GM12892 (cell line): ENCODE measurements around the gene ORAI3.
"Not testable (repeated sequence)": the region's sequence is repeated elsewhere in the genome, so short reads cannot be mapped to it uniquely, and the experiment has no call there.

ENCODE experiments used
- DNase-seq: peaks from one replicate; pipeline ENCODE4 v3.0.0; 2011; ENCODE audit not compliant: insufficient read length
- FAIRE-seq: peaks from 2 replicates; lab custom pipeline; 2011; peaks lifted over from hg19 to GRCh38; lab: Jason Lieb, UNC
- POLR2A ChIP-seq: IDR thresholded peaks from 2 replicates; pipeline ENCODE4 v1.6.1; 2011; ENCODE audit warnings: low read depth, low read length, control low read depth
- POLR2AphosphoS5 ChIP-seq: IDR thresholded peaks from 2 replicates; pipeline ENCODE4 v1.6.1; 2011; ENCODE audit warnings: low read depth, low read length, control low read depth
- TAF1 ChIP-seq: IDR thresholded peaks from 2 replicates; pipeline ENCODE4 v1.6.1; 2011; ENCODE audit warnings: low read depth, mild to moderate bottlenecking, control low read depth, low read length, borderline replicate concordance

The ORAI3 gene

GRCh38 chr16:30924913-30925631, 23.8 kb upstream of the ORAI3 start:
- FAIRE-seq (no peak), DNase-seq (peak; percentile 21)
- TF ChIP-seq POLR2AphosphoS5 (no peak), POLR2A (no peak), TAF1 (no peak)

GRCh38 chr16:30925632-30925987, 23.3 kb upstream of the ORAI3 start:
- no peak for FAIRE-seq

GRCh38 chr16:30925995-30926811, 22.7 kb upstream of the ORAI3 start:
- TF ChIP-seq TAF1 (no peak), POLR2A (no peak), POLR2AphosphoS5 (no peak)
- FAIRE-seq, result no peak
- DNase-seq, result no peak

More at GRCh38 chr16:30925632-30925987, 23.3 kb upstream of the ORAI3 start:
- no peak for DNase-seq
- TF ChIP-seq POLR2A (no peak), POLR2AphosphoS5 (no peak), TAF1 (no peak)

- FAIRE-seq, result no peak
- TF ChIP-seq POLR2AphosphoS5, result no peak
- TF ChIP-seq TAF1, result no peak
- TF ChIP-seq POLR2A, result no peak
- no peak for DNase-seq
These were observed 21.7 kb upstream of the ORAI3 start for GRCh38 chr16:30926937-30927788.

- FAIRE-seq (peak; percentile 92), DNase-seq (peak; percentile 54)
- no peak for TF ChIP-seq POLR2AphosphoS5
- no peak for TF ChIP-seq TAF1
- TF ChIP-seq POLR2A, result no peak
These were observed 21.0 kb upstream of the ORAI3 start for GRCh38 chr16:30927789-30928378.

GRCh38 chr16:30928390-30928789, 20.5 kb upstream of the ORAI3 start:
- no peak for TF ChIP-seq POLR2A
- no peak for TF ChIP-seq POLR2AphosphoS5
- TF ChIP-seq TAF1, result no peak
- DNase-seq (no peak), FAIRE-seq (no peak)

- DNase-seq (no peak), FAIRE-seq (no peak)
- TF ChIP-seq POLR2AphosphoS5, result no peak
- TF ChIP-seq TAF1, result no peak
- no peak for TF ChIP-seq POLR2A
These were observed 19.7 kb upstream of the ORAI3 start for GRCh38 chr16:30929167-30929566.

- FAIRE-seq, result no peak
- TF ChIP-seq POLR2A, result no peak
- TF ChIP-seq TAF1, result no peak
- TF ChIP-seq POLR2AphosphoS5, result no peak
- no peak for DNase-seq
These were observed 18.7 kb upstream of the ORAI3 start for GRCh38 chr16:30930160-30930571.

- no peak for TF ChIP-seq POLR2A
- TF ChIP-seq POLR2AphosphoS5, result no peak
- TF ChIP-seq TAF1, result no peak
- DNase-seq (no peak), FAIRE-seq (no peak)
These were observed 17.7 kb upstream of the ORAI3 start for GRCh38 chr16:30931068-30931650.

- DNase-seq (no peak), FAIRE-seq (no peak)
- TF ChIP-seq TAF1 (no peak), POLR2AphosphoS5 (no peak), POLR2A (no peak)
These were observed 13.9 kb upstream of the ORAI3 start for GRCh38 chr16:30934827-30935557.

GRCh38 chr16:30937692-30938091, 11.2 kb upstream of the ORAI3 start:
- DNase-seq (no peak), FAIRE-seq (no peak)
- TF ChIP-seq POLR2AphosphoS5, result no peak
- TF ChIP-seq POLR2A, result no peak
- no peak for TF ChIP-seq TAF1

GRCh38 chr16:30939571-30939970, 9.3 kb upstream of the ORAI3 start:
- DNase-seq, FAIRE-seq: not testable (repeated sequence)
